Esophagus muscularis mucosa (tissue), 3 donors: ENCODE results near the gene OGFR.

Experiments
- POLR2A ChIP-seq: fragments of 450-650 bp; IDR thresholded peaks from one replicate; pipeline ENCODE4 v1.6.1; 2017; ENCODE audit warnings: antibody characterized with exemption, moderate library complexity, mild to moderate bottlenecking, low read depth
- POLR2AphosphoS5 ChIP-seq, 2 donors: sonication (generic); formaldehyde crosslinking; IDR thresholded peaks; one replicate each; pipeline ENCODE4 v1.6.1; 2017; ENCODE audit warnings: antibody characterized with exemption in 2 of 2
- TF ChIP-seq, protein P1 (sequence below), 3 experiments: fragments of 200-600 bp in 2 of 3; fragments of 450-650 bp in 1 of 3; sonication (generic) in 2 of 3; IDR thresholded peaks; one replicate each; pipeline ENCODE4 v1.5.1; 2017 to 2019; ENCODE audit warnings: antibody characterized with exemption in 3 of 3, mild to moderate bottlenecking in 2 of 3, moderate library complexity in 1 of 3

- TF ChIP-seq, protein P1, sequence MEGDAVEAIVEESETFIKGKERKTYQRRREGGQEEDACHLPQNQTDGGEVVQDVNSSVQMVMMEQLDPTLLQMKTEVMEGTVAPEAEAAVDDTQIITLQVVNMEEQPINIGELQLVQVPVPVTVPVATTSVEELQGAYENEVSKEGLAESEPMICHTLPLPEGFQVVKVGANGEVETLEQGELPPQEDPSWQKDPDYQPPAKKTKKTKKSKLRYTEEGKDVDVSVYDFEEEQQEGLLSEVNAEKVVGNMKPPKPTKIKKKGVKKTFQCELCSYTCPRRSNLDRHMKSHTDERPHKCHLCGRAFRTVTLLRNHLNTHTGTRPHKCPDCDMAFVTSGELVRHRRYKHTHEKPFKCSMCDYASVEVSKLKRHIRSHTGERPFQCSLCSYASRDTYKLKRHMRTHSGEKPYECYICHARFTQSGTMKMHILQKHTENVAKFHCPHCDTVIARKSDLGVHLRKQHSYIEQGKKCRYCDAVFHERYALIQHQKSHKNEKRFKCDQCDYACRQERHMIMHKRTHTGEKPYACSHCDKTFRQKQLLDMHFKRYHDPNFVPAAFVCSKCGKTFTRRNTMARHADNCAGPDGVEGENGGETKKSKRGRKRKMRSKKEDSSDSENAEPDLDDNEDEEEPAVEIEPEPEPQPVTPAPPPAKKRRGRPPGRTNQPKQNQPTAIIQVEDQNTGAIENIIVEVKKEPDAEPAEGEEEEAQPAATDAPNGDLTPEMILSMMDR (IDR thresholded peaks at IDR 0.05): no peak
- TF ChIP-seq POLR2A (no peak), POLR2AphosphoS5 (IDR thresholded peaks at IDR 0.05) (no peak)
Measured at GRCh38 chr20:62816884-62817873, 12.5 kb downstream of the OGFR start, which contains the start of gene COL9A3.
